ENCODE data around the gene MAGI1. TPM values are rescaled to one million over a fixed set of nuclear protein-coding genes. Genes with fewer than 3 reads are reported as not detected.
A peak's percentile ranks its signal among the peaks of the same experiment; 100 is the strongest.

Gene MAGI1
- total and polyA plus RNA-seq, 2 donors (not counting 1 experiment from before 2014, with no cell fraction given): 15.7 to 23.7 TPM

DNA sequence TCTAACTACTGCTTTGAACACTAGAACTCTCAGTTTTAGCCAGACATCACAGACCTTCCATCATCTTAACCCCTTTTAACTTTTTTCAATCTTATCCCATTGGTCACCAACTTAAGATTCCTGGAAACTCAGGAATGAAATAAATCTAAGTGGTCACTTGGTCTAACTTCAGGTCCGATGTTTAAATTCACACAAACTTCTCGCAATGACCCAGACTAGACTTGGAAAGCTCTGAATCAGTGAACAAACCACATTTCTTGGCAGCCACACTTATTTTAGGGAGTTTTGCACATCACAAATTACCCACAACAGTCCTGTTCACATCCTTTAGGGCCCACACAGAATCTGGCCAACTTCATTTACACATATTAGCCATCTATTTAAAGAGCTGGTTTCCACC, 118.9 kb downstream of the MAGI1 start:
- Histone ChIP-seq H3K79me2 (ENCODE audit: control insufficient read depth, insufficient read depth, low read length) (peaks cover 2% of the 10 kb centered on the region), H3K36me3 (ENCODE audit: control insufficient read depth, insufficient read depth, low read length) (no peaks in the 10 kb centered on the region), H4K20me1 (ENCODE audit: control insufficient read depth, extremely low read depth, insufficient read depth, low read length) (no peaks in the 10 kb centered on the region), H3K4me2 (ENCODE audit: extremely low read depth, insufficient read depth, low read length) (no peak overlapping the region), H3K9ac (ENCODE audit: insufficient read depth, low read length) (no peak overlapping the region), H2AFZ (ENCODE audit: low read length) (no peak overlapping the region), H3K9me3 (ENCODE audit: control insufficient read depth, insufficient read depth, low read depth, low read length) (no peaks in the 10 kb centered on the region), H3K4me1 (ENCODE audit: control insufficient read depth, extremely low read depth, insufficient read depth, low read length) (no peaks in the 10 kb centered on the region), H3K27me3 (ENCODE audit: control insufficient read depth, insufficient read depth, low read length) (no peaks in the 10 kb centered on the region), H3K27ac (ENCODE audit: insufficient read depth, low read length) (no peak overlapping the region), H3K4me3 (replicated peaks in 1 of 4; ENCODE audit: control extremely low read depth in 1 of 4, insufficient read depth in 1 of 4, low read depth in 3 of 4, low read length in 4 of 4) (no peak overlapping the region)
- peak; percentile 47 to 95 for DNase-seq (ENCODE audit: low read depth in 2 of 2)
- TF ChIP-seq EZH2 (IDR thresholded peaks at IDR 0.05; ENCODE audit: low read length, missing control alignments): no peak
- TF ChIP-seq, protein P1, sequence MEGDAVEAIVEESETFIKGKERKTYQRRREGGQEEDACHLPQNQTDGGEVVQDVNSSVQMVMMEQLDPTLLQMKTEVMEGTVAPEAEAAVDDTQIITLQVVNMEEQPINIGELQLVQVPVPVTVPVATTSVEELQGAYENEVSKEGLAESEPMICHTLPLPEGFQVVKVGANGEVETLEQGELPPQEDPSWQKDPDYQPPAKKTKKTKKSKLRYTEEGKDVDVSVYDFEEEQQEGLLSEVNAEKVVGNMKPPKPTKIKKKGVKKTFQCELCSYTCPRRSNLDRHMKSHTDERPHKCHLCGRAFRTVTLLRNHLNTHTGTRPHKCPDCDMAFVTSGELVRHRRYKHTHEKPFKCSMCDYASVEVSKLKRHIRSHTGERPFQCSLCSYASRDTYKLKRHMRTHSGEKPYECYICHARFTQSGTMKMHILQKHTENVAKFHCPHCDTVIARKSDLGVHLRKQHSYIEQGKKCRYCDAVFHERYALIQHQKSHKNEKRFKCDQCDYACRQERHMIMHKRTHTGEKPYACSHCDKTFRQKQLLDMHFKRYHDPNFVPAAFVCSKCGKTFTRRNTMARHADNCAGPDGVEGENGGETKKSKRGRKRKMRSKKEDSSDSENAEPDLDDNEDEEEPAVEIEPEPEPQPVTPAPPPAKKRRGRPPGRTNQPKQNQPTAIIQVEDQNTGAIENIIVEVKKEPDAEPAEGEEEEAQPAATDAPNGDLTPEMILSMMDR (conservative IDR thresholded peaks at IDR 0.05 in 1 of 2, IDR thresholded peaks at IDR 0.05 in 1 of 2; ENCODE audit: low read depth in 1 of 2, low read length in 2 of 2): no peak

DNA sequence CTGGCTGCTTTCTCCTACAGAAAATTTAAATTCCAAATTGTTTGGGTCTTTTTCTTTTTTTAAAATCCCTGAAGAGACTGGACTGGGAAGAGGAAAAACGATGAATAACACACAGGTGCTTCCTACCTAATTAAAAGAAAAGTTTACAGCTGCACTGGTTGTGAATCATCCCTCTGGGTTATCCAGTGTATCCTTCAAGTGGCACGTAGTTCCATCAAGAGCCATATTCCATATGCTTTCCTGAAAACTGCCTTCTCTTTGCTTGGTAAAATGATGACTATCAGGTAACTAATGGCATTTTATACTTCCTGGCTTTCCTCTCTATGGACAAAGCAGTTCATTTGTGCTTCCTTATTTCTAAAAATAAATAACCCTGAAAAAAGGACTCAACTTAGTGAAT, 123.2 kb downstream of the MAGI1 start:
- no peak overlapping the region for H3K9ac ChIP-seq (ENCODE audit: insufficient read depth, low read length)
- H3K4me1 ChIP-seq (ENCODE audit: control insufficient read depth, extremely low read depth, insufficient read depth, low read length): no peaks in the 10 kb centered on the region
- H3K4me2 ChIP-seq (ENCODE audit: extremely low read depth, insufficient read depth, low read length): no peak overlapping the region
- no peaks in the 10 kb centered on the region for H3K79me2 ChIP-seq (ENCODE audit: control insufficient read depth, insufficient read depth, low read length)
- no peak overlapping the region for H3K4me3 ChIP-seq (replicated peaks in 1 of 4; ENCODE audit: control extremely low read depth in 1 of 4, insufficient read depth in 1 of 4, low read depth in 3 of 4, low read length in 4 of 4)
- H3K36me3 ChIP-seq (ENCODE audit: control insufficient read depth, insufficient read depth, low read length): no peaks in the 10 kb centered on the region
- H3K27ac ChIP-seq (ENCODE audit: insufficient read depth, low read length): no peak overlapping the region
- H2AFZ ChIP-seq (ENCODE audit: low read length): no peak overlapping the region
- H4K20me1 ChIP-seq (ENCODE audit: control insufficient read depth, extremely low read depth, insufficient read depth, low read length): no peaks in the 10 kb centered on the region
- no peaks in the 10 kb centered on the region for H3K27me3 ChIP-seq (ENCODE audit: control insufficient read depth, insufficient read depth, low read length)
- H3K9me3 ChIP-seq (ENCODE audit: control insufficient read depth, insufficient read depth, low read depth, low read length): no peaks in the 10 kb centered on the region
- no peak for TF ChIP-seq EZH2 (IDR thresholded peaks at IDR 0.05; ENCODE audit: low read length, missing control alignments)
- TF ChIP-seq, protein P1 (conservative IDR thresholded peaks at IDR 0.05 in 1 of 2, IDR thresholded peaks at IDR 0.05 in 1 of 2; ENCODE audit: low read depth in 1 of 2, low read length in 2 of 2): no peak
- no peak for DNase-seq (ENCODE audit: low read depth in 2 of 2)

DNA sequence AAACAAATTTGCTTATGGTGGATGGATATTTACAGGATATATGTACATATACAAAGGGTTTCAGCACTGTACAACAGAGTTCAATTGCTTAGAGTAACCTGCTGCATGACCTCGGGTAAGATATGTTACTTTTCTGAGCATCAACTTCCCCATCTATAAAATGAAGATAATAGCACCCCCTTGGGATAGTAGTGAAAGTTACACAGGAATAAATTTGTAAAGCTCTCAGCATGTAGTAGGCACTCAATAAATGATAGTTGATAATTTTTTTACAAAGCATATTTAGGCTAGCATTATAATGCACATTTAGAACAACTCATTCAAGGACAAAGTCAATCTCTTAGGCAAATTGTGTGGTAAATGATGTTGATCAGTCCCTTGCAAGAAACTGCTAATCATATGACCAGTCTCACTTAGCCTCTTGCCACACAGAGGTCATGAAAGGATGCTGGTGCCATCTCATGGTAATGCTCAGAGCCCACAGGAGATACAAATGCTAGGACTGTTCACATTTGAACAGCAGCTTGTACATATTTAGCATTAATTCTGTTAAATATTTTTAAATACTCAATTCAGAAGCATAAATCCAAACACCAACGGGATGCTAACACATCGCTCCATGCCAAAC, 123.9 kb downstream of the MAGI1 start:
- Histone ChIP-seq H3K4me1 (ENCODE audit: control insufficient read depth, extremely low read depth, insufficient read depth, low read length) (no peaks in the 10 kb centered on the region), H3K27me3 (ENCODE audit: control insufficient read depth, insufficient read depth, low read length) (no peaks in the 10 kb centered on the region), H3K79me2 (ENCODE audit: control insufficient read depth, insufficient read depth, low read length) (no peaks in the 10 kb centered on the region), H3K9me3 (ENCODE audit: control insufficient read depth, insufficient read depth, low read depth, low read length) (no peaks in the 10 kb centered on the region), H2AFZ (ENCODE audit: low read length) (no peak overlapping the region), H3K4me2 (ENCODE audit: extremely low read depth, insufficient read depth, low read length) (no peak overlapping the region), H3K36me3 (ENCODE audit: control insufficient read depth, insufficient read depth, low read length) (no peaks in the 10 kb centered on the region), H3K27ac (ENCODE audit: insufficient read depth, low read length) (no peak overlapping the region), H3K9ac (ENCODE audit: insufficient read depth, low read length) (no peak overlapping the region), H4K20me1 (ENCODE audit: control insufficient read depth, extremely low read depth, insufficient read depth, low read length) (no peaks in the 10 kb centered on the region), H3K4me3 (replicated peaks in 1 of 4; ENCODE audit: control extremely low read depth in 1 of 4, insufficient read depth in 1 of 4, low read depth in 3 of 4, low read length in 4 of 4) (no peak overlapping the region)
- TF ChIP-seq EZH2 (IDR thresholded peaks at IDR 0.05; ENCODE audit: low read length, missing control alignments): no peak
- TF ChIP-seq, protein P1 (conservative IDR thresholded peaks at IDR 0.05 in 1 of 2, IDR thresholded peaks at IDR 0.05 in 1 of 2; ENCODE audit: low read depth in 1 of 2, low read length in 2 of 2): peak; percentile 7 to 11
- DNase-seq (ENCODE audit: low read depth in 2 of 2): peak in 1 of 2 donors; percentile 7
